GM18498 (cell line): ENCODE data around the gene WDTC1.
"Not testable (repeated sequence)": the region's sequence is repeated elsewhere in the genome, so short reads cannot be mapped to it uniquely, and the experiment has no call there.

Source experiments
- ATAC-seq: cut with Tn5 transposase; IDR thresholded peaks from one replicate; pipeline ENCODE4 v1.9.1; 2021; ENCODE audit warnings: mild to moderate bottlenecking, moderate library complexity; ENCODE audit not compliant: unreplicated experiment

The WDTC1 gene

GRCh38 chr1:27243665-27244064 lies 9.2 kb downstream of the WDTC1 start:
- ATAC-seq, result not testable (repeated sequence)

DNA sequence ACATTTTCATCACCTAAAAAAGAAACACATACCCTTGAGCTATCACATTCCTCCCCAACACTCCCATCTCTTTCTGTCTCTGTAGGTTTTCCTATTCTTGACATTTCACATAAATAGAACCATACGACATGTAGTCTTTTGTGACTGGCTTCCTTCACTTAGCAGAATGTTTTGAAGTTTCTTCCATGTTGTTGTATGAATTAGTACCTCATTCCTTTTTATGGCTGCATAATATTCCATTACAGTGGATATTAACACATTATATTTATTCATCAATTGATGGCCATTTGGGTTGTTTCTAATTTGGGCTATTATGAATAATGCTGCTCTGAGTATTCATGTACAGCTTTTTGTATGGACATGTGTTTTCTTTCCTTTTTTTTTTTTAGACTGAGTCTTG lies 11.8 kb downstream of the WDTC1 start:
- ATAC-seq, result no peak

GRCh38 chr1:27253596-27253995 lies 19.2 kb downstream of the WDTC1 start:
- no peak for ATAC-seq

DNA sequence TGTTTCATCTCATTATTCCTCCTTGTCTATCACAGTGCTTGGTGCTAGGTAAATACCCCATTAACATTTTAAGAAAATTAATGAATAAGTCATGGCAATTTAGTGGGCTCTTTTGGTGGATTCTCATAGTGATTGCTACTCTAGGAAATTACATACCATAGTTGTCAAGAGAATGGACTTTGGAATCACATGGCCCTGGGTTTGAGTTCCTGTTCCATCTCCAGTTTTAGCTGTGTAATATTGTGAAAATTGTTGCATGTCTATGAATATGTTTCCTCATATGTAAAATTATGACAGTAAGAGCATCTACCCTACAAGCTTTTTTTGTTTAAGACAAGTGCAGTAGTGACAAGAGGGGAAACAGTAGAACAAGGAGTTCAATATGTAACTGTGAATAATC lies 20.7 kb downstream of the WDTC1 start:
- ATAC-seq, result no peak

- no peak for ATAC-seq
Observed at GRCh38 chr1:27257155-27257554, 22.7 kb downstream of the WDTC1 start.

GRCh38 chr1:27258598-27258997 lies 24.2 kb downstream of the WDTC1 start:
- no peak for ATAC-seq

- ATAC-seq, result no peak
Observed at GRCh38 chr1:27267153-27267552, 32.7 kb downstream of the WDTC1 start.

- ATAC-seq, result no peak
Observed at GRCh38 chr1:27269276-27269675, 34.8 kb downstream of the WDTC1 start.

DNA sequence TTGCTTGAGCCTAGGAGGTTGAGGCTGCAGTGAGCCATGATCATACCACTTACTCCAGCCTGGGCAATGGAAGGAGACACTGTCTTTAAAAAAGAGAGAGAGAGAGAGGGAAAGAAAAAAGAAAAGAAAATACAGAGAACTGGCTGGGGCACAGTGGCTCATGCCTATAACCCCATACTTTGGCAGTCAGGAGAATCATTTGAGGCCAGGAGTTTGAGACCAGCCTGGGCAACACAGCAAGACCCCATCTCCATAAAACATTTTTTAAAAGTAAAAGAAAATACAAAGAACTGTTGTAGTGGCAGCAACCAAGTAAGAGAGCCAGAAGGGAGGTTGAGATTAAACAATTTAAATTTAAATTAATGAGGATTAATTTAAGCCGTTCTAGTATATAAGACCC lies 39.8 kb downstream of the WDTC1 start:
- no peak for ATAC-seq

DNA sequence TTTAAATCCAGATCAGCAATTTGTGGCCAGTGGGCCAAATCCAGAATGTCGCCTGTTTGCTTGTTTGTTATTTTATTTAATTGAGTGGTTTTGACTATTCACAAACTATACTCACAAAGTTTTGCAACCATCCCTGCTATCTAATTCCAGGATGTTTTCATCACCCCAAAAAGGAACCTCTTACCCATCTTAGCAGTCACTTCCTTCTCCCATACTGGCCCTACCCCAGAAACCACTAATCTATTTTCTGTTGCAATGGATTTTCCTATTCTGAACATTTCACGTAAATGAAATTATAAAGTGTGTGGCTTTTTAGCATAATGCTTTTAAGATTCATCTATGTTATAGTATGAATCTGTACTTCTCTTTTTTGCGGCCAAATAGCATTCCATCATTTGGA lies 41.3 kb downstream of the WDTC1 start:
- ATAC-seq, result no peak

GRCh38 chr1:27284425-27285273 lies 50.2 kb downstream of the WDTC1 start:
- no peak for ATAC-seq

- ATAC-seq, result no peak
Observed at GRCh38 chr1:27285274-27285660, 50.8 kb downstream of the WDTC1 start.

GRCh38 chr1:27285821-27286220 lies 51.4 kb downstream of the WDTC1 start:
- ATAC-seq, result not testable (repeated sequence)

DNA sequence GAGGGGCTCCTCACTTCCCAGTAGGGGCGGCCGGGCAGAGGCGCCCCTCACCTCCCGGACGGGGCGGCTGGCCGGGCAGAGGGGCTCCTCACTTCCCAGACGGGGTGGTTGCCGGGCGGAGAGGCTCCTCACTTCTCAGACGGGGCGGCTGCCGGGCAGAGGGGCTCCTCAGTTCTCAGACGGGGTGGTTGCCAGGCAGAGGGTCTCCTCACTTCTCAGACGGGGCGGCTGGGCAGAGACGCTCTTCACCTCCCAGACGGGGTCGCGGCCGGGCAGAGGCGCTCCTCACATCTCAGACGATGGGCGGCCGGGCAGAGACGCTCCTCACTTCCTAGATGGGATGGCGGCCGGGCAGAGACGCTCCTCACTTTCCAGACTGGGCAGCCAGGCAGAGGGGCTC lies 54.7 kb downstream of the WDTC1 start:
- not testable (repeated sequence) for ATAC-seq

DNA sequence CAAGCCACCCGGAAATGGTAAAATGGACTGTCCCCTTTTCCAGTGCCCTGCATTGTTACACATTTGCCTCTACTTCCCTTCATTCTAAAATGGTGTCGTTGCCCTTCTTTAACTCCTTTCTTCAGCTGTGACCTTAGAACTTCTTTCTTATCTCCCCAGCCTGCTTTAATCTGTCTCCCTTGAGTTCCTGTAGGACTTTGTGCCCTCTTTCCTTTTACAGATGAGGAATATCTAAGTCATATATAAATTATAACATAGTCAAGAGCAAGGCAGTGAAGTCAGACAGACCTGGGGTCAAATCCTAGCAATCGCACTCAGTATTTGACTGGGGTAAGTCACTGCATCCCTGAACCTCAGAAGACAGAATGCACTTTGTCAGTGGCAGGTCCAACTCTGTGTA lies 56.1 kb downstream of the WDTC1 start:
- no peak for ATAC-seq

DNA sequence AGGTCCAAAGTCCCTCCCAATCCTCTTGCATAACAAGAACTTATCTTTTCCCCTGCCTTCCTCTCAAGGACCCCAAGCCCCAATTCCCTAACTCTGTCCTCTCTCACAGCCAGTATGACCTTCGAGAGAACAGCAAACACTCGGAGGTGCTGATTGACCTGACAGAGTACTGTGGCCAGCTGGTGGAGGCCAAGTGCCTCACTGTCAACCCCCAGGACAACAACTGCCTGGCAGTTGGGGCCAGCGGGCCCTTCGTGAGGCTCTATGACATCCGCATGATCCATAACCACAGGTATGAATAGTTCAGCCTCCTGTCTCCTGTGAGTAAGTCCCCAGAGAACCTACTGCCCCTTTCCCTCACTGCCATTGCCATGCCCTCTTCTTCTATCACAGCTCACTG lies 57.7 kb downstream of the WDTC1 start:
- ATAC-seq, result no peak

DNA sequence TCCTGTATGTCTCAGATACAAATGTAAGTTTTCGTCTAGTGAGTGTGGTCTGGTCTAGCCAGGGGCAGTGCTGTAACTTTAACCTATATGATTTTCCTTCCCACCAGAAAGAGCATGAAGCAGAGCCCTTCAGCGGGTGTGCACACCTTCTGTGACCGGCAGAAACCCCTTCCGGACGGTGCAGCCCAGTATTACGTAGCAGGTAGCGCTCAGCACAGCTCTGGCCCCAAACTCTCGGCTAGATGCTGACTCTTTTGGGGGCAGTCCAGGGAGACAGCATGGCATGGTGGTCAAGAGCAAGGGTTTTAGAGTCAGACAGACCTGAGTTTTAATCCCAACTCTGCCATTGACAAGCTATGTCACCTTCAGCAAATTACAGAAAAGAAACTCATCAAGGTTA lies 59.5 kb downstream of the WDTC1 start:
- no peak for ATAC-seq

DNA sequence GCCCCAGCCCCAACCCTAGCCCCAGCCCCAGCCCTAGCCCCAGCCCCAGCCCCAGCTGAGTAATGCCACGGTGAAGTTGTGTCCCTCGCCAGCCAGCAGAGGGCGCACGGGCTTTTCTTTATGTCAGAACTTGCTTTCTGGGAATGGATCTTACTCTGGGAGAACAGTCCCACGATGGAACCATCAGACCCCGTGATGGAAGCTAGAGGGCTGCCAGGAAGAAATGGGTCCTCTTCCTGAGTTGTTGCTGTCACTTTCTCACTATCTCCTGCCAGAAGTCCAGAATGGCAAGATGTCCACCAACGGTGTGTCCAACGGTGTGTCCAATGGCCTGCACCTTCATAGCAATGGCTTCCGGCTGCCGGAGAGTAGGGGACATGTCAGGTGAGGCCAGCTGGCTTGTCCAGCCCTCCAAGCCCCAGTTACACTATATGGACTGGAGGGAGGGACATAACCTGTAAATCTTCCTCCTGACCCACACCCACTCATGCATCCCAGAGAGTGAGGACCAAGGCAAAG lies 62.4 kb downstream of the WDTC1 start:
- ATAC-seq, result no peak

DNA sequence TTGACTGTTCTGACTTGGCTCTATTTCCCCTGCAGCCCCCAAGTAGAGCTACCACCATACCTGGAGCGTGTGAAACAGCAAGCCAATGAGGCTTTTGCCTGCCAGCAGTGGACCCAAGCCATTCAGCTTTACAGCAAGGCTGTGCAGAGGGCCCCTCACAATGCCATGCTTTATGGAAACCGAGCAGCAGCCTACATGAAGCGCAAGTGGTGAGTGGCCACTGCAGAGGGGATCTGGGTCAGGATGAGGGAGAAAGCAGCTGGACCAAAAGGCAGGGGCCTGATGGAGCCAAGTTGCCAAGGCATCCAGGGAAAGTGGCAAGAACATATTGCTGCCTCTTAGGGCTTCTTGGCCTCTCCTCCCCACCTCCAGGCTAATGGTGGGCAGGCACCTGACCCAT lies 63.5 kb downstream of the WDTC1 start:
- ATAC-seq, result no peak

DNA sequence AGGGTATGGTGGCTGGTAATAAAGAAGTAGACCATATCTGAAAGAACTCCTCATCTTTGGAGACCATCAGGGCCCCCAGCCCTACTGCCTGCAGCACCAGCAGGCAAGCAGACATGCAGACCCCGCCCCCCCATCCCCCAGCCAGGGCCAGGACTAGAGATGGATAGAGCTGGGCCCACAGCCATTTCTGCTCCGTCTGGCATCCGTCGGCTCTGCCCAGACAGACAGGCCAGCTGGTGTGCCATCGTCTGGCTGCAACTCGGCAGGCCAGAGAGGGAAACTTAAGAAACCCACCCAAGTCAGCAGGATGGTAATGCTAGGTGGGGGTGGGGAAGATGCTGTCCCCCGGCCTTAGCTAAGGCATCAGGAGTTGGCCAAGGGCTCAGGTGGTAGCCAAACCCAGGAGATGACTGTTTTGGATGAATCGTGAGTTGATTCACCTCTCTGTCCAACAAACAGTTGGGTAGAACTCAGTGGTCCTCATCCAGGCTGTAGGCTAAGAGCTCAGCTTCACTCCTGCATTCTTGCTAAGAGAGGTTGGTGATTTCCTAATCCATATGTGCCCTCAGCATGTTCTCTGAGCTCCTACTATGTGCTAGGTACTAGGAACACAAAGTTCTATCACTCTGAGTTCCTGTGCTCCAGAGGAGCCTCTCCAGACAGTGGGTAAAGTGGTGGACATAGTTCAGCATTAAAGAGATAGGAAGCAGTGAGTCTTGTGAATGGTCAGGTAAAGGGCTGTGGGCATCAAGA lies 64.4 kb downstream of the WDTC1 start:
- no peak for ATAC-seq

DNA sequence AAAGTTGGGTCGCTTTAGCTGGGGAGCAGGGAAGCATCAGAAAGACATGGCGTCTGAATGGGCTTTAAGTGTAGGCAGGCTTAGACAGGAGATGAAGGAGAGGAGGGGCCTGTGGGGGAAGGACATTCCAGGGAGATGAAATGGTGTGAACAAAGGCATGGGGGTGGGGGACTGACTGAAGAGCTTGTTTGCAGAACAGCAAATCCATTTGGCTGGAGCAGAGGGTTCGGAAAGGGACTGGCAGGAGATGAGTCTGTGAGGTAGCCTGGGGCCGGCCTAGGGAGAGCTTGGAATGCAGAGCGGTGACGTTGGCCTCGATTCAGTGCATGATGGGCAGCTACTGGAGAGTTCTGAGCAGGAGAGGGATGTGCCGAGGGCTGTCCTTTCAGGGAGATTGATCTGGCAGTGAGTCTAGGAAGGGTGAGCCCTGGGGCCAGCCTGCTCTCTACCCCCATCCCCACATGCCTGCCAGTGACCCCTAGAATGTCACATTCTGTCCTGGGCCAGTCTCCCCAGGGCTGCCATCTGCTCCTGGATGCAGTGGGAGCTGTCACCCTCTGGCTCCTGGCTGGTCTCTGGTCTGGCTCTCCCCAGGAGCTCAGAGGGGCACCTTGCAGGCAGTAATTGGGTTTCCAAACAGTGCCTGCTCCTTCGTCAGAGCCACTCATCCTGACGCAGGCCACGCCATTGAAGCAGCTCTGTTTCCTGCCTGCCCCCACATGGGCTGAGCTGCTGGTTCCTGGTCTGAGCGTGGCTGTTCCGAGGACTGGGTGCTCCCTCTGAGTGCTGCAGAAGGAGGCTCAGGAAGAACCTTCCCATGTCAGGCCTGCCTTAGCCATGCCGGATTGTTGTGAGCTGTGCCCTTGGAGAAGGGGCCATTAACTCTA lies 65.2 kb downstream of the WDTC1 start:
- no peak for ATAC-seq
